Endometrium (tissue), 2 donors: Measurements from ENCODE around the gene ZBTB7A.

Experiments used
- FAIRE-seq: peaks from 2 replicates; lab custom pipeline; 2012; peaks lifted over from hg19 to GRCh38; lab: Jason Lieb, UNC
- donor health status: control.
- donor health status: control.

The ZBTB7A gene

GRCh38 chr19:4094291-4094690 lies 27.6 kb upstream of the ZBTB7A start:
- no peak for FAIRE-seq

GRCh38 chr19:4093643-4094175 lies 27.0 kb upstream of the ZBTB7A start:
- no peak for FAIRE-seq

- FAIRE-seq, result no peak
Observed at GRCh38 chr19:4090356-4091220, 23.9 kb upstream of the ZBTB7A start.

GRCh38 chr19:4089946-4090345 lies 23.2 kb upstream of the ZBTB7A start:
- FAIRE-seq, result no peak

GRCh38 chr19:4089400-4089908 lies 22.8 kb upstream of the ZBTB7A start:
- FAIRE-seq, result no peak

GRCh38 chr19:4088975-4089374 lies 22.3 kb upstream of the ZBTB7A start:
- FAIRE-seq, result no peak

GRCh38 chr19:4087787-4088679 lies 21.3 kb upstream of the ZBTB7A start:
- FAIRE-seq, result no peak

- no peak for FAIRE-seq
Observed at GRCh38 chr19:4086411-4086867, 19.7 kb upstream of the ZBTB7A start.

- no peak for FAIRE-seq
Observed at GRCh38 chr19:4084547-4084877, 17.8 kb upstream of the ZBTB7A start.

- FAIRE-seq, result no peak
Observed at GRCh38 chr19:4083677-4084546, 17.2 kb upstream of the ZBTB7A start.

- no peak for FAIRE-seq
Observed at GRCh38 chr19:4082172-4082571, 15.5 kb upstream of the ZBTB7A start.

GRCh38 chr19:4081441-4082129 lies 14.9 kb upstream of the ZBTB7A start:
- no peak for FAIRE-seq

- FAIRE-seq, result no peak
Observed at GRCh38 chr19:4080473-4080872, 13.8 kb upstream of the ZBTB7A start.

- FAIRE-seq, result no peak
Observed at GRCh38 chr19:4077800-4078684, 11.3 kb upstream of the ZBTB7A start.

GRCh38 chr19:4077007-4077374 lies 10.3 kb upstream of the ZBTB7A start:
- no peak for FAIRE-seq

- FAIRE-seq, result no peak
Observed at GRCh38 chr19:4075373-4075772, 8.7 kb upstream of the ZBTB7A start.

GRCh38 chr19:4071610-4072009 lies 4.9 kb upstream of the ZBTB7A start:
- FAIRE-seq, result no peak

- no peak for FAIRE-seq
Observed at GRCh38 chr19:4069331-4069959, 2.7 kb upstream of the ZBTB7A start.
